ENCODE results near the gene PRELID3B. TPM values are rescaled to one million over a fixed set of nuclear protein-coding genes. Genes with fewer than 3 reads are reported as not detected.

PRELID3B gene
- total RNA-seq, 1 donor from 2014 or later = 52.8 TPM

GRCh38 chr20:59051666-59052185, 9.1 kb upstream of the PRELID3B start:
- peak overlapping the region; percentile 30 for H3K27ac Mint-ChIP-seq

GRCh38 chr20:59050437-59050836, 7.9 kb upstream of the PRELID3B start:
- Mint-ChIP-seq H3K27ac (no peak overlapping the region), H3K4me1 (ENCODE audit: low read depth) (peaks cover 11% of the 10 kb centered on the region), H3K27me3 (peaks cover 7% of the 10 kb centered on the region), H3K36me3 (ENCODE audit: insufficient read depth) (no peaks in the 10 kb centered on the region), H3K9me3 (ENCODE audit: low read depth) (no peaks in the 10 kb centered on the region), H3K4me3 (ENCODE audit: low read depth) (no peak overlapping the region)
- TF ChIP-seq CTCF (IDR thresholded peaks at IDR 0.05; ENCODE audit: unreplicated experiment) = no peak
- DNase-seq (ENCODE audit: low spot score, unreplicated experiment) = no peak

More at GRCh38 chr20:59051666-59052185, 9.1 kb upstream of the PRELID3B start:
- Mint-ChIP-seq H3K9me3 (ENCODE audit: low read depth) (no peaks in the 10 kb centered on the region), H3K36me3 (ENCODE audit: insufficient read depth) (no peaks in the 10 kb centered on the region), H3K4me3 (ENCODE audit: low read depth) (no peak overlapping the region), H3K4me1 (ENCODE audit: low read depth) (peaks cover 11% of the 10 kb centered on the region), H3K27me3 (peaks cover 6% of the 10 kb centered on the region)
- no peak for TF ChIP-seq CTCF (IDR thresholded peaks at IDR 0.05; ENCODE audit: unreplicated experiment)
- no peak for DNase-seq (ENCODE audit: low spot score, unreplicated experiment)

GRCh38 chr20:59048681-59049030, 6.1 kb upstream of the PRELID3B start:
- no peaks in the 10 kb centered on the region for H3K9me3 Mint-ChIP-seq (ENCODE audit: low read depth)
- peaks cover 11% of the 10 kb centered on the region for H3K4me1 Mint-ChIP-seq (ENCODE audit: low read depth)
- no peak overlapping the region for H3K27ac Mint-ChIP-seq
- H3K27me3 Mint-ChIP-seq = peaks cover 7% of the 10 kb centered on the region
- TF ChIP-seq CTCF (IDR thresholded peaks at IDR 0.05; ENCODE audit: unreplicated experiment) = no peak
- DNase-seq (ENCODE audit: low spot score, unreplicated experiment) = no peak
- no peaks in the 10 kb centered on the region for H3K36me3 Mint-ChIP-seq (ENCODE audit: insufficient read depth)
- H3K4me3 Mint-ChIP-seq (ENCODE audit: low read depth) = no peak overlapping the region

GRCh38 chr20:59047938-59048680, 5.5 kb upstream of the PRELID3B start:
- Mint-ChIP-seq H3K27ac (no peak overlapping the region), H3K27me3 (peaks cover 7% of the 10 kb centered on the region), H3K4me1 (ENCODE audit: low read depth) (peaks cover 11% of the 10 kb centered on the region), H3K36me3 (ENCODE audit: insufficient read depth) (no peaks in the 10 kb centered on the region), H3K4me3 (ENCODE audit: low read depth) (no peak overlapping the region), H3K9me3 (ENCODE audit: low read depth) (no peaks in the 10 kb centered on the region)
- TF ChIP-seq CTCF (IDR thresholded peaks at IDR 0.05; ENCODE audit: unreplicated experiment) = no peak
- no peak for DNase-seq (ENCODE audit: low spot score, unreplicated experiment)

- no peak for DNase-seq (ENCODE audit: low spot score, unreplicated experiment)
- Mint-ChIP-seq H3K36me3 (ENCODE audit: insufficient read depth) (no peaks in the 10 kb centered on the region), H3K27me3 (peaks cover 7% of the 10 kb centered on the region), H3K27ac (no peak overlapping the region), H3K9me3 (ENCODE audit: low read depth) (no peaks in the 10 kb centered on the region), H3K4me3 (ENCODE audit: low read depth) (no peak overlapping the region), H3K4me1 (ENCODE audit: low read depth) (peaks cover 8% of the 10 kb centered on the region)
- TF ChIP-seq CTCF (IDR thresholded peaks at IDR 0.05; ENCODE audit: unreplicated experiment) = no peak
Measured at GRCh38 chr20:59046862-59047261, 4.3 kb upstream of the PRELID3B start.

Measured in progenitor cell of endocrine pancreas (in vitro differentiated cells).